Loucy (cell line): ENCODE measurements around the gene POLR2I.

Source experiments
- H2AFZ ChIP-seq: fragments of 200-600 bp; sonication (generic); 2 replicates; pipeline ENCODE4 v1.6.0; 2016; ENCODE audit warnings: antibody characterized with exemption, mild to moderate bottlenecking, low read length, moderate library complexity
- H3F3A ChIP-seq: fragments of 200-600 bp; 2 replicates; pipeline ENCODE4 v1.6.0; 2016; ENCODE audit warnings: antibody characterized with exemption, low read depth, mild to moderate bottlenecking
- H3K27me3 ChIP-seq: fragments of 200-600 bp; sonication (generic); 2 replicates; pipeline ENCODE4 v1.6.1; 2014; ENCODE audit warnings: low read length, mild to moderate bottlenecking; ENCODE audit not compliant: insufficient read depth, poor library complexity, severe bottlenecking
- H3K36me3 ChIP-seq: fragments of 200-600 bp; sonication (generic); 2 replicates; pipeline ENCODE4 v1.6.1; 2016; ENCODE audit warnings: low read length; ENCODE audit not compliant: insufficient read depth
- H3K4me1 ChIP-seq: fragments of 200-600 bp; sonication (generic); 2 replicates; pipeline ENCODE4 v1.5.1; 2014; ENCODE audit warnings: low read length, mild to moderate bottlenecking; ENCODE audit not compliant: insufficient read depth, poor library complexity, severe bottlenecking
- H3K4me2 ChIP-seq: fragments of 200-600 bp; sonication (generic); 2 replicates; pipeline ENCODE4 v1.6.0; 2014; ENCODE audit warnings: antibody characterized with exemption, low read length, low read depth, mild to moderate bottlenecking; ENCODE audit not compliant: poor library complexity, severe bottlenecking
- H3K4me3 ChIP-seq: fragments of 200-600 bp; sonication (generic); 2 replicates; pipeline ENCODE4 v1.5.1; 2014; ENCODE audit warnings: low read length, mild to moderate bottlenecking, mixed read lengths; ENCODE audit not compliant: poor library complexity, severe bottlenecking
- H3K79me2 ChIP-seq: fragments of 200-600 bp; sonication (generic); 2 replicates; pipeline ENCODE4 v1.6.1; 2014; ENCODE audit warnings: low read length; ENCODE audit not compliant: insufficient read depth
- H3K9ac ChIP-seq: fragments of 200-600 bp; sonication (generic); 2 replicates; pipeline ENCODE4 v1.6.0; 2014; ENCODE audit warnings: mild to moderate bottlenecking, low read depth, low read length, moderate library complexity; ENCODE audit not compliant: poor library complexity, severe bottlenecking
- H3K9me2 ChIP-seq: fragments of 200-600 bp; sonication (generic); replicated peaks from 2 replicates; pipeline ENCODE4 v1.6.1; 2016; ENCODE audit warnings: low read depth, low read length, mixed read lengths
- H3K9me3 ChIP-seq: fragments of 200-600 bp; sonication (generic); 2 replicates; pipeline ENCODE4 v1.6.1; 2014; ENCODE audit warnings: mild to moderate bottlenecking, antibody characterized with exemption, low read length, low read depth; ENCODE audit not compliant: insufficient read depth
- H4K20me1 ChIP-seq: fragments of 200-600 bp; sonication (generic); 2 replicates; pipeline ENCODE4 v1.6.0; 2014; ENCODE audit warnings: antibody characterized with exemption, low read length, mild to moderate bottlenecking; ENCODE audit not compliant: insufficient read depth, poor library complexity, severe bottlenecking
- CTCF ChIP-seq: fragments of 200-600 bp; sonication (generic); conservative IDR thresholded peaks from 2 replicates; pipeline ENCODE4 v1.5.1; 2014; ENCODE audit warnings: mild to moderate bottlenecking, antibody characterized with exemption, low read length
- EZH2phosphoT487 ChIP-seq: fragments of 200-600 bp; IDR thresholded peaks from 2 replicates; pipeline ENCODE4 v1.6.1; 2018; ENCODE audit warnings: antibody characterized with exemption, mild to moderate bottlenecking, moderate library complexity, borderline replicate concordance

POLR2I gene

GRCh38 chr19:36141039-36141927 is 26.6 kb upstream of the POLR2I start:
- TF ChIP-seq EZH2phosphoT487 = no peak
- TF ChIP-seq CTCF = no peak
- Histone ChIP-seq H3K9me3 (no peaks in the 10 kb centered on the region), H3K9me2 (no peaks in the 10 kb centered on the region), H3K4me2 (peak overlapping the region; percentile 64), H3K9ac (peak overlapping the region; percentile 84), H3K27me3 (no peaks in the 10 kb centered on the region), H2AFZ (peak overlapping the region; percentile 59; the same call in 1 of the 2 replicates), H4K20me1 (peaks cover 22% of the 10 kb centered on the region), H3F3A (no peaks in the 10 kb centered on the region), H3K4me3 (peak overlapping the region; percentile 80), H3K36me3 (peaks cover 26% of the 10 kb centered on the region), H3K79me2 (peaks cover 20% of the 10 kb centered on the region; the same call in 1 of the 2 replicates), H3K4me1 (peaks cover 9% of the 10 kb centered on the region)

GRCh38 chr19:36140304-36141038 is 25.8 kb upstream of the POLR2I start:
- TF ChIP-seq EZH2phosphoT487 (no peak), CTCF (no peak)
- H3F3A ChIP-seq = no peaks in the 10 kb centered on the region
- H2AFZ ChIP-seq = peak overlapping the region; percentile 59
- H3K4me2 ChIP-seq = peak overlapping the region; percentile 48
- H3K27me3 ChIP-seq = no peaks in the 10 kb centered on the region
- peaks cover 22% of the 10 kb centered on the region for H4K20me1 ChIP-seq
- H3K79me2 ChIP-seq = peaks cover 20% of the 10 kb centered on the region; the same call in 1 of the 2 replicates
- no peaks in the 10 kb centered on the region for H3K9me3 ChIP-seq
- peak overlapping the region; percentile 84 for H3K9ac ChIP-seq
- H3K9me2 ChIP-seq = no peaks in the 10 kb centered on the region
- peaks cover 9% of the 10 kb centered on the region for H3K4me1 ChIP-seq
- H3K4me3 ChIP-seq = peak overlapping the region; percentile 80
- H3K36me3 ChIP-seq = peaks cover 18% of the 10 kb centered on the region

GRCh38 chr19:36139473-36140303 is 25.0 kb upstream of the POLR2I start, which contains the start of gene CAPNS1:
Gene CAPNS1 (plus strand): TSS chr19:36140066. CDS start chr19:36141012, 946 bp downstream.
- Histone ChIP-seq H3K4me1 (peaks cover 9% of the 10 kb centered on the region), H2AFZ (peak within 1 kb of the TSS; percentile 96), H3K9ac (peak within 1 kb of the TSS; percentile 84), H3K36me3 (peaks cover 13% of the 10 kb centered on the region), H3K27me3 (no peaks in the 10 kb centered on the region), H3K9me2 (no peaks in the 10 kb centered on the region), H3K4me2 (peak within 1 kb of the TSS; percentile 59), H3F3A (no peaks in the 10 kb centered on the region), H3K4me3 (peak within 1 kb of the TSS; percentile 80), H4K20me1 (peaks cover 22% of the 10 kb centered on the region), H3K9me3 (no peaks in the 10 kb centered on the region), H3K79me2 (peaks cover 20% of the 10 kb centered on the region; the same call in 1 of the 2 replicates)
- peak; percentile 38; the same call in 1 of the 2 replicates for TF ChIP-seq CTCF
- no peak for TF ChIP-seq EZH2phosphoT487
